GM12878 (cell line): ENCODE data around the gene ZBTB5. TPM values are rescaled to one million over a fixed set of nuclear protein-coding genes. Genes with fewer than 3 reads are reported as not detected.
"Not testable (repeated sequence)": the region's sequence is repeated elsewhere in the genome, so short reads cannot be mapped to it uniquely, and the experiment has no call there.

Experiments
- ATAC-seq: fragments of 200-7000 bp; cut with Tn5 transposase; 3 replicates; pipeline ENCODE4 v1.9.1; 2020; ENCODE audit warnings: mild to moderate bottlenecking, moderate library complexity
- BruUV-seq: library from RNA; stranded (reverse); fragments of 400-500 nt; replicated peaks from 2 replicates; lab custom pipeline; 2021; lab: Mats Ljungman, UMichigan
- CTCF ChIA-PET: fragments of 300-600 bp; sonication (Branson Sonifier 250); formaldehyde crosslinking; extraction: SDS; loops from one replicate; lab custom pipeline; 2021; ENCODE audit warnings: inconsistent platforms; lab: Yijun Ruan, JAX
- POLR2A ChIA-PET: fragments of 350-600 bp; formaldehyde crosslinking; extraction: SDS; loops from one replicate; lab custom pipeline; 2021; ENCODE audit warnings: inconsistent platforms; lab: Charles Lee
- RAD21 ChIA-PET: fragments of 300-600 bp; sonication (Branson Sonifier 250); formaldehyde crosslinking; loops from one replicate; lab custom pipeline; 2023; ENCODE audit warnings: antibody characterized with exemption; ENCODE audit not compliant: unreplicated experiment; lab: Charles Lee
- SMC1A ChIA-PET: fragments of 300-600 bp; sonication (Branson Sonifier 250); formaldehyde crosslinking; loops from one replicate; lab custom pipeline; 2023; ENCODE audit not compliant: unreplicated experiment, uncharacterized antibody; lab: Charles Lee
- DNase-seq: peaks from one replicate; pipeline ENCODE4 v3.0.0-alpha.2; 2011; ENCODE audit warnings: low read depth, low spot score
- FAIRE-seq: peaks from 3 replicates; lab custom pipeline; 2011; peaks lifted over from hg19 to GRCh38; lab: Jason Lieb, UNC
- H2AFZ ChIP-seq: 2 replicates; pipeline ENCODE4 v1.6.0; 2011; ENCODE audit warnings: low read depth, low read length, control low read depth; ENCODE audit not compliant: control insufficient read depth
- H3K27ac ChIP-seq: 2 replicates; pipeline ENCODE4 v1.5.1; 2011; ENCODE audit warnings: control low read depth; ENCODE audit not compliant: control insufficient read depth, insufficient read depth
- H3K27me3 ChIP-seq, 2 experiments: replicated peaks in 1 of 2; 2 replicates each; pipeline versions ENCODE4 v1.6.0 to v1.6.1; 2011; ENCODE audit warnings: low read length in 1 of 2; ENCODE audit not compliant: control insufficient read depth in 2 of 2, insufficient read depth in 2 of 2
- H3K36me3 ChIP-seq, 2 experiments: 2 replicates each; pipeline ENCODE4 v1.5.1; 2011; ENCODE audit warnings: low read length in 1 of 2; ENCODE audit not compliant: control insufficient read depth in 2 of 2, insufficient read depth in 2 of 2
- H3K4me1 ChIP-seq: 2 replicates; pipeline ENCODE4 v1.6.1; 2011; ENCODE audit warnings: mild to moderate bottlenecking, low read length, moderate library complexity, mixed read lengths; ENCODE audit not compliant: control insufficient read depth, insufficient read depth
- H3K4me2 ChIP-seq: 2 replicates; pipeline ENCODE4 v1.6.0; 2011; ENCODE audit warnings: control low read depth; ENCODE audit not compliant: control insufficient read depth, insufficient read depth
- H3K4me3 ChIP-seq: fragments of 200-600 bp; sonication (generic); 2 replicates; pipeline ENCODE4 v1.5.1; 2016
- H3K79me2 ChIP-seq: 2 replicates; pipeline ENCODE4 v1.6.0; 2011; ENCODE audit warnings: low read length; ENCODE audit not compliant: control insufficient read depth, insufficient read depth
- H3K9ac ChIP-seq: 2 replicates; pipeline ENCODE4 v1.8.0; 2011; ENCODE audit warnings: low read length, control low read depth, mixed read lengths; ENCODE audit not compliant: control insufficient read depth, insufficient read depth
- H3K9me3 ChIP-seq: replicated peaks from 3 replicates; pipeline ENCODE4 v1.5.1; 2011; ENCODE audit warnings: mild to moderate bottlenecking, low read length; ENCODE audit not compliant: control insufficient read depth, insufficient read depth
- H4K20me1 ChIP-seq: 2 replicates; pipeline ENCODE4 v1.6.0; 2011; ENCODE audit not compliant: control insufficient read depth, insufficient read depth
- POLR2A ChIP-seq: IDR thresholded peaks from 2 replicates; pipeline ENCODE4 v1.6.1; 2011; ENCODE audit warnings: low read depth, mild to moderate bottlenecking, low read length
- WGBS: methylation state at CpG from one replicate; pipeline ENCODE4 v1.1.6; 2016; ENCODE audit warnings: low lambda C conversion rate; ENCODE audit not compliant: insufficient replicate concordance, insufficient coverage; ENCODE audit errors: missing lambda C conversion rate; 5-methylcytosine and 5-hydroxymethylcytosine counted together
- in situ Hi-C: fragments of 300-500 bp; cut with MboI; formaldehyde crosslinking; loops from 9 replicates; pipeline ENCODE4 v1.14.3; 2018; ENCODE audit warnings: mixed read lengths
- intact Hi-C: fragments of 100-400 bp; cut with micrococcal nuclease; formaldehyde crosslinking; loops from one replicate; pipeline ENCODE4 v1.14.2; 2022; ENCODE audit not compliant: unreplicated experiment
- polyA plus RNA-seq, 11 experiments: library from polyadenylated mRNA; depleted of rRNA in 4 of 11; unstranded in 6 of 11; stranded (reverse) in 5 of 11; fragments of >200 nt; fragmentation: Nextera tagmentation in 4 of 11; fragmentation: Illumina TruSeq in 1 of 11; extraction: Ambion mirVana in 4 of 11; extraction: Trizol in 1 of 11; gene quantifications; 1 replicate in 1 of 11; 2 replicates in 10 of 11; pipeline versions ENCODE4 v1.2.1 to v1.2.3, GENCODE V29; 2011 to 2016; ENCODE audit warnings: inconsistent platforms in 2 of 11, missing spikeins in 2 of 11, low read depth in 1 of 11
- total RNA-seq, 4 experiments: library from RNA; depleted of rRNA in 3 of 4; stranded (reverse); fragments of >200 nt in 3 of 4; fragmentation: Illumina TruSeq in 1 of 4; extraction: Trizol in 1 of 4; gene quantifications; 2 replicates each; pipeline versions ENCODE4 v1.2.1 to v1.2.3, GENCODE V29; 2013 to 2021
- TF ChIP-seq, protein P1 (sequence below): IDR thresholded peaks from 2 replicates; pipeline ENCODE4 v1.6.1; 2011; ENCODE audit warnings: borderline replicate concordance, low read depth, mild to moderate bottlenecking, moderate library complexity, mixed read lengths, low read length; ENCODE audit not compliant: insufficient read depth; ENCODE audit errors: extremely low read length

The ZBTB5 gene
- total and polyA plus RNA-seq, 10 of the 15 experiments (the other 5 are each of a cell fraction or from before 2014, with no cell fraction given): 1.4 to 32.5 (median 12.1) TPM

DNA sequence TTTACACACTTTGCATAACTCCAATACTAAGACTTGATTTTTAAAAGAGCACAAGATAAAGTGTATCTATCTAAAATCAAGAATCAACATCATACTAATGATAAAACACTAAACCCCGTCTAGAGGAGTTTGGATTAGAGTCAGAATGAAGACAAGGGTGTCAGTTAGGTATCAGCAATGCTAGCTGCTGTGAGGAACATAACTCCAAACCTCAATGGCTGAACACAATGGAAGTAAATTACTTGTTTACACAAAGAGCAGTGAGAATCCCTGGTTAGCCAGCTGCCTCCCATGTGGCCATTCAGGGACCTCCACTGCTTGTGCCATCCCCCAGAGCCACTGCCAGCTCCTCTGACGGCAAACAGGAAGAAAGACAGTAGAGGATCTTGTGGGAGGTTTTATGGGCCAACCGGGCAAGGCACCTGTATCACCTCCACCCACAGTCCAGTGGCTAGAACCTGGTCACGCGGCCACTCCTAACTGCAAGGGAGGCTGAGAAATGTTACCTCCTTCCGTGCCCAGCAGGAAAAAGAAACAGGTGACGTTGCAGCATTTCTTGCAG, 66.7 kb downstream of the ZBTB5 start (continued):
- TF ChIP-seq, protein P1, sequence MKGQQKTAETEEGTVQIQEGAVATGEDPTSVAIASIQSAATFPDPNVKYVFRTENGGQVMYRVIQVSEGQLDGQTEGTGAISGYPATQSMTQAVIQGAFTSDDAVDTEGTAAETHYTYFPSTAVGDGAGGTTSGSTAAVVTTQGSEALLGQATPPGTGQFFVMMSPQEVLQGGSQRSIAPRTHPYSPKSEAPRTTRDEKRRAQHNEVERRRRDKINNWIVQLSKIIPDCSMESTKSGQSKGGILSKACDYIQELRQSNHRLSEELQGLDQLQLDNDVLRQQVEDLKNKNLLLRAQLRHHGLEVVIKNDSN: peak; percentile 17
- 0 out of 2 replicates have a peak, but pooled peaks have one; percentile 40 for TF ChIP-seq POLR2A

- H3K4me3 ChIP-seq, H3K79me2 ChIP-seq, H3K27me3 ChIP-seq, H3K36me3 ChIP-seq, BruUV-seq, H3K9ac ChIP-seq, H3K4me2 ChIP-seq, H3K9me3 ChIP-seq, DNase-seq, H2AFZ ChIP-seq, FAIRE-seq, ATAC-seq, intact Hi-C loops, H4K20me1 ChIP-seq, in situ Hi-C loops: not testable (repeated sequence)
- POLR2A ChIA-PET: interaction anchor here (1.3 kb wide), 1 partner anchor 13 kb away, joined by 4 read pairs; no protein-coding TSS in a partner anchor
- peak overlapping the region; percentile 60 for H3K27ac ChIP-seq
- CTCF ChIA-PET: interaction anchor here (1.1 to 8.5 kb wide), 5 partner anchors 9 to 402 kb away, joined by 3 to 59 read pairs (median 6); no protein-coding TSS in a partner anchor
- RAD21 ChIA-PET: interaction anchor here (1.1 kb wide), 1 partner anchor 13 kb away, joined by 3 read pairs; no protein-coding TSS in a partner anchor
- WGBS: 95% methylated on average over 3 of the region's 3 CpGs
- SMC1A ChIA-PET: interaction anchor here (0.6 to 1.6 kb wide), 5 partner anchors 9 to 93 kb away, joined by 3 to 5 read pairs (median 3); no protein-coding TSS in a partner anchor
- H3K4me1 ChIP-seq: peaks cover 32% of the 10 kb centered on the region
Measured at GRCh38 chr9:37397948-37398347, 67.3 kb downstream of the ZBTB5 start.
